Smooth muscle cell (in vitro differentiated cells): Measurements from ENCODE around the gene NIM1K. TPM values are rescaled to one million over a fixed set of nuclear protein-coding genes. Genes with fewer than 3 reads are reported as not detected.

Experiments used
- DNase-seq: peaks from one replicate; lab custom pipeline; 2025; ENCODE audit not compliant: unreplicated experiment; lab: John Stamatoyannopoulos, UW
- H2AFZ ChIP-seq: fragments of 200-600 bp; sonication (generic); 2 replicates; pipeline ENCODE4 v1.6.0; 2016; ENCODE audit warnings: antibody characterized with exemption, low read depth, mild to moderate bottlenecking
- H3F3A ChIP-seq: fragments of 200-600 bp; sonication (generic); 2 replicates; pipeline ENCODE4 v1.6.0; 2017; ENCODE audit warnings: antibody characterized with exemption, low read depth
- H3K27ac ChIP-seq: fragments of 200-600 bp; sonication (generic); 2 replicates; pipeline ENCODE4 v1.5.1; 2016; ENCODE audit warnings: low read depth, mild to moderate bottlenecking
- H3K27me3 ChIP-seq: fragments of 200-600 bp; sonication (generic); 2 replicates; pipeline ENCODE4 v1.6.1; 2016; ENCODE audit warnings: low read depth, mild to moderate bottlenecking
- H3K36me3 ChIP-seq: fragments of 200-600 bp; sonication (generic); 2 replicates; pipeline ENCODE4 v1.5.1; 2016; ENCODE audit warnings: low read depth
- H3K4me1 ChIP-seq: fragments of 200-600 bp; sonication (generic); 2 replicates; pipeline ENCODE4 v1.5.1; 2016; ENCODE audit warnings: low read depth
- H3K4me2 ChIP-seq: fragments of 200-600 bp; sonication (generic); 2 replicates; pipeline ENCODE4 v1.6.0; 2016; ENCODE audit warnings: mild to moderate bottlenecking
- H3K4me3 ChIP-seq: fragments of 200-600 bp; sonication (generic); 2 replicates; pipeline ENCODE4 v1.5.1; 2016; ENCODE audit warnings: mild to moderate bottlenecking
- H3K79me2 ChIP-seq: fragments of 200-600 bp; sonication (generic); 2 replicates; pipeline ENCODE4 v1.6.0; 2016; ENCODE audit warnings: low read depth, mild to moderate bottlenecking
- H3K9ac ChIP-seq: fragments of 200-600 bp; sonication (generic); 2 replicates; pipeline ENCODE4 v1.6.0; 2016; ENCODE audit warnings: low read depth
- H3K9me3 ChIP-seq: fragments of 200-600 bp; sonication (generic); replicated peaks from 2 replicates; pipeline ENCODE4 v1.5.1; 2016; ENCODE audit warnings: low read depth
- H4K20me1 ChIP-seq: fragments of 200-600 bp; sonication (generic); 2 replicates; pipeline ENCODE4 v1.6.0; 2016; ENCODE audit warnings: low read depth
- WGBS: methylation state at CpG from one replicate; pipeline ENCODE4 v1.1.7; 2016; ENCODE audit warnings: low lambda C conversion rate; 5-methylcytosine and 5-hydroxymethylcytosine counted together
- polyA plus RNA-seq: library from polyadenylated mRNA; unstranded; fragments of >200 nt; fragmentation: Nextera tagmentation; extraction: Ambion mirVana; gene quantifications from 2 replicates; pipeline ENCODE4 v1.2.1, GENCODE V29; 2016
- total RNA-seq: library from RNA; depleted of rRNA; stranded (reverse); fragments of >200 nt; gene quantifications from 2 replicates; pipeline ENCODE4 v1.2.3, GENCODE V29; 2014
- TF ChIP-seq, protein P1 (sequence below): fragments of 200-600 bp; sonication (generic); IDR thresholded peaks from 2 replicates; pipeline ENCODE4 v1.5.1; 2017; ENCODE audit warnings: borderline replicate concordance, mild to moderate bottlenecking, antibody characterized with exemption; ENCODE audit not compliant: insufficient read depth, poor library complexity, severe bottlenecking

The NIM1K gene
- total and polyA plus RNA-seq, 2 experiments from 2014 or later: 0.17 to 0.54 TPM

DNA sequence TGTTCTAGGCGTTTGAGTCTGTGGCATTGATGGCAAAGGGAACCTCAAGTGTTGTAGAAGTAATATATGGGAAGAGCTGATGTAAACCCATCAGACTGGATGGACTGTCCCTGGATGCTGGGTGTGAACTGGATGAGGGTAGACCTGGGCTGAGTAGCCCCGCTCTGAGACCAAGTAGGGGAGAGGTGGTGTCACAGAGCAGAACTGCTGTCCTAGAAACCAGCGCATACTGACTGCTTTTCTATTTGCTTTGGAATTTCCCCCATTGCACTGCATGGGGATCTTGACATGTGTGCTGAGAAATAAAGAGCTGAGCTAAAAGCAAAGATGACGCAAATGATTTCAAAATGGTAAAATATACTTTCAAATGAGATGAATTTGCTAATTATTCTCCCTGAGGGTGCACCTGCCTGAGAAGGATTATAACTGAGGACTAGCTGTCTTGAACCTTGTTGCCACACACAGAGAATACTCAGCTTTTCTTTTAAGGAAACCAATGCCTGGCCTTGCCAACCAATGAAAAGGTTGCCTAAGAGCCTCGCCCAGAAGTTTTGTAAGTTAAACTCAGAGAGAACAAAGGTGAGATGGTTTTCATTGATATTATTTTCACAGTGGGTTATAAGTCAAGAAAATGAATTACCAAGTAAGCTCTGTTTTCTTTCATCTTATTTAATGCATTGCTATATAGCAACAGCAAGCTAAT lies 44.8 kb downstream of the NIM1K start:
- Histone ChIP-seq H2AFZ (no peak overlapping the region), H3K9ac (no peak overlapping the region), H3F3A (no peaks in the 10 kb centered on the region), H3K79me2 (no peaks in the 10 kb centered on the region), H3K9me3 (no peaks in the 10 kb centered on the region), H4K20me1 (no peaks in the 10 kb centered on the region), H3K4me3 (no peak overlapping the region), H3K27ac (no peak overlapping the region), H3K36me3 (no peaks in the 10 kb centered on the region), H3K4me1 (no peaks in the 10 kb centered on the region), H3K27me3 (no peaks in the 10 kb centered on the region), H3K4me2 (no peak overlapping the region)
- no peak for DNase-seq
- 71% methylated on average over 5 of the region's 5 CpGs for WGBS
- TF ChIP-seq, protein P1, sequence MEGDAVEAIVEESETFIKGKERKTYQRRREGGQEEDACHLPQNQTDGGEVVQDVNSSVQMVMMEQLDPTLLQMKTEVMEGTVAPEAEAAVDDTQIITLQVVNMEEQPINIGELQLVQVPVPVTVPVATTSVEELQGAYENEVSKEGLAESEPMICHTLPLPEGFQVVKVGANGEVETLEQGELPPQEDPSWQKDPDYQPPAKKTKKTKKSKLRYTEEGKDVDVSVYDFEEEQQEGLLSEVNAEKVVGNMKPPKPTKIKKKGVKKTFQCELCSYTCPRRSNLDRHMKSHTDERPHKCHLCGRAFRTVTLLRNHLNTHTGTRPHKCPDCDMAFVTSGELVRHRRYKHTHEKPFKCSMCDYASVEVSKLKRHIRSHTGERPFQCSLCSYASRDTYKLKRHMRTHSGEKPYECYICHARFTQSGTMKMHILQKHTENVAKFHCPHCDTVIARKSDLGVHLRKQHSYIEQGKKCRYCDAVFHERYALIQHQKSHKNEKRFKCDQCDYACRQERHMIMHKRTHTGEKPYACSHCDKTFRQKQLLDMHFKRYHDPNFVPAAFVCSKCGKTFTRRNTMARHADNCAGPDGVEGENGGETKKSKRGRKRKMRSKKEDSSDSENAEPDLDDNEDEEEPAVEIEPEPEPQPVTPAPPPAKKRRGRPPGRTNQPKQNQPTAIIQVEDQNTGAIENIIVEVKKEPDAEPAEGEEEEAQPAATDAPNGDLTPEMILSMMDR: no peak

DNA sequence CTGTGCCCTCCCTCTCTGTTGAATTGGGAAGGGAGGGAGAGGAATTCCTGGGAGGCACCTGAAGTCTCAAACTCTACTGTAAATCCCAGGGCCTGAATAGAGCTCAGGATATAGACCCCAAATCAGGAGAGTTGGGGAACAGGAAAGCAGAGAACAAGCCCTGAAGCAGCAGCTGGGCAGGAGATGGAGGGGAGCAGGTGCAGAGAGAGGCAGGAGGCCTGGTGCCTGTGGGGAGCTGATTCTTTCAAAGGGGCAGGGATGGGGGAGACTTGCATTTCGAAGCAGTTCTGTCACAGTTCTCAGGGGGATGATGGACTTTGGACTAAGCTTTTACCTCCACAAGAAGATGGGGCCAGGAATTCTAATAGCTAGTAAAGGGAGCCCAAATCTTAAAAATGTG lies 50.2 kb downstream of the NIM1K start:
- Histone ChIP-seq H3K9me3 (no peaks in the 10 kb centered on the region), H2AFZ (no peak overlapping the region), H3K27me3 (peaks cover 5% of the 10 kb centered on the region), H3K36me3 (no peaks in the 10 kb centered on the region), H4K20me1 (no peaks in the 10 kb centered on the region), H3K27ac (no peak overlapping the region), H3K4me1 (peaks cover 5% of the 10 kb centered on the region), H3F3A (no peaks in the 10 kb centered on the region), H3K4me3 (no peak overlapping the region), H3K79me2 (no peaks in the 10 kb centered on the region), H3K9ac (no peak overlapping the region), H3K4me2 (no peak overlapping the region)
- no peak for DNase-seq
- WGBS: 56% methylated on average over 1 of the region's 1 CpG
- TF ChIP-seq, protein P1: no peak

DNA sequence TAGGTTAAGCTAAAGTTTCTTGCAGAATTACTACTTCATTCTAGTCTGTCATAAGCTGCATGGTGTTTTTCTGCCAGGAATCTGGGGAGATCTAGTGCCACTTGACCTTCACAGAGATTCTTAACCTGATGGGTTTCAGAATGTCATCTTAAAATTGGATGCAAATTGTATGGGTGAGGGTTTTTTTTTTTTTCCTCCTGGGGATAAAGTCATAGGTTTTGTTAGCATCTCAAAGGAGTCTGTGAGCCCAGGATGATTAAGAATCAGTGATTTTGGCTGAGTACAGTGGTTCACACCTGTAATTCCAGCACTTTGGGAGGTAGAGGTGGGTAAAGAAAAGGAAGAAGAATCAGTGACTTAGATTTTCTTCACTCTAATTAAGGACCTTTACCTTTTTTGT lies 51.2 kb downstream of the NIM1K start:
- Histone ChIP-seq H3K9me3 (no peaks in the 10 kb centered on the region), H3K36me3 (no peaks in the 10 kb centered on the region), H2AFZ (no peak overlapping the region), H3K4me3 (no peak overlapping the region), H3K4me2 (no peak overlapping the region), H3K9ac (no peak overlapping the region), H3K27ac (no peak overlapping the region), H3K4me1 (peaks cover 5% of the 10 kb centered on the region), H4K20me1 (no peaks in the 10 kb centered on the region), H3F3A (no peaks in the 10 kb centered on the region), H3K27me3 (peaks cover 5% of the 10 kb centered on the region), H3K79me2 (no peaks in the 10 kb centered on the region)
- TF ChIP-seq, protein P1: no peak
- no peak for DNase-seq
